ENCODE data around the gene NDUFAF5.

GRCh38 chr20:13841206-13841605 lies 56.4 kb downstream of the NDUFAF5 start:
- TF ChIP-seq CTCF (IDR thresholded peaks at IDR 0.05) (no peak), POLR2A (IDR thresholded peaks at IDR 0.05) (no peak)

Data from lower leg skin (tissue), 3 donors.